ENCODE data around the gene CACNB2. TPM values are rescaled to one million over a fixed set of nuclear protein-coding genes. Genes with fewer than 3 reads are reported as not detected.
A peak's percentile ranks its signal among the peaks of the same experiment; 100 is the strongest.

The CACNB2 gene
- total and polyA plus RNA-seq, 10 of the 15 experiments (the other 5 are each of a cell fraction or from before 2014, with no cell fraction given) = 0.62 to 8.1 (median 1.2) TPM

DNA sequence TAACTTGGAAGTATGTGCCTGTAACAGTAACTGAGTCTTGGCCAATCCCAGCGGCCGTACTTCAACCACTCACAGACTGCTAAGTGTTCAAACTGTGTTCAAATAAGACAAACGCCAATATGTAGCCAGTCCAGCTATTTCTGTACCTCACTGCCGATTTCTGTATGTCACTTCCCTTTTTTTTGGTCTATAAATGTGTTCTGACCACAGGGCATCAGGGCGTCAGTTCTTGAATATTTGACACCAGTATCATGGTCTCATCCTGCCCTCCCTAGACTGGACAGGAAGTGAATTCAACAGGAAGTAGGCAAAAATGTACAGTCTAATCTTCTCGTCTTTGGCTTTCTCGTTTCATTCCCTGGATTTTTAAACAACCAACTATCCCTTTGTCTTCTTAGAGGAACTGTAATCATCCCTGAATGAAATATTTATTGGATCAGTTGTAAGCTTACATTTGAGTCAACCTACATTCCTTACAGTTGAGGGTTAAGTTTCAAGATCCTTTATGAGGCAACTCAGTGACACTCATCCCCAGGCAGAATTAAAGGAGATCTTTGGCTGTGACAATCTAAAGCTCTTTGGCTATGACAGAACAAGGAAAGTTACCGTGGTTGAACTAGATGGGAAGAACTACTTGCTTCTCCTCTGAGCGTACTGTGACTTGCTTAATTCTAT is 278.5 kb downstream of the CACNB2 start (continued):
- TF ChIP-seq IKZF1 (conservative IDR thresholded peaks at IDR 0.05) = peak; percentile 72
- peak; percentile 79 for TF ChIP-seq KLF5 (IDR thresholded peaks at IDR 0.05; ENCODE audit: partially characterized antibody)
- TF ChIP-seq ASH2L (IDR thresholded peaks at IDR 0.05; ENCODE audit: borderline replicate concordance, low read depth) = no peak
- peak; percentile 96 for TF ChIP-seq SPI1 (IDR thresholded peaks at IDR 0.05; ENCODE audit: borderline replicate concordance, insufficient read depth, low read depth, low read length)
- no peak for TF ChIP-seq EZH2 (IDR thresholded peaks at IDR 0.05; ENCODE audit: borderline replicate concordance, control insufficient read depth, low read depth, low read length)
- TF ChIP-seq, protein P1, sequence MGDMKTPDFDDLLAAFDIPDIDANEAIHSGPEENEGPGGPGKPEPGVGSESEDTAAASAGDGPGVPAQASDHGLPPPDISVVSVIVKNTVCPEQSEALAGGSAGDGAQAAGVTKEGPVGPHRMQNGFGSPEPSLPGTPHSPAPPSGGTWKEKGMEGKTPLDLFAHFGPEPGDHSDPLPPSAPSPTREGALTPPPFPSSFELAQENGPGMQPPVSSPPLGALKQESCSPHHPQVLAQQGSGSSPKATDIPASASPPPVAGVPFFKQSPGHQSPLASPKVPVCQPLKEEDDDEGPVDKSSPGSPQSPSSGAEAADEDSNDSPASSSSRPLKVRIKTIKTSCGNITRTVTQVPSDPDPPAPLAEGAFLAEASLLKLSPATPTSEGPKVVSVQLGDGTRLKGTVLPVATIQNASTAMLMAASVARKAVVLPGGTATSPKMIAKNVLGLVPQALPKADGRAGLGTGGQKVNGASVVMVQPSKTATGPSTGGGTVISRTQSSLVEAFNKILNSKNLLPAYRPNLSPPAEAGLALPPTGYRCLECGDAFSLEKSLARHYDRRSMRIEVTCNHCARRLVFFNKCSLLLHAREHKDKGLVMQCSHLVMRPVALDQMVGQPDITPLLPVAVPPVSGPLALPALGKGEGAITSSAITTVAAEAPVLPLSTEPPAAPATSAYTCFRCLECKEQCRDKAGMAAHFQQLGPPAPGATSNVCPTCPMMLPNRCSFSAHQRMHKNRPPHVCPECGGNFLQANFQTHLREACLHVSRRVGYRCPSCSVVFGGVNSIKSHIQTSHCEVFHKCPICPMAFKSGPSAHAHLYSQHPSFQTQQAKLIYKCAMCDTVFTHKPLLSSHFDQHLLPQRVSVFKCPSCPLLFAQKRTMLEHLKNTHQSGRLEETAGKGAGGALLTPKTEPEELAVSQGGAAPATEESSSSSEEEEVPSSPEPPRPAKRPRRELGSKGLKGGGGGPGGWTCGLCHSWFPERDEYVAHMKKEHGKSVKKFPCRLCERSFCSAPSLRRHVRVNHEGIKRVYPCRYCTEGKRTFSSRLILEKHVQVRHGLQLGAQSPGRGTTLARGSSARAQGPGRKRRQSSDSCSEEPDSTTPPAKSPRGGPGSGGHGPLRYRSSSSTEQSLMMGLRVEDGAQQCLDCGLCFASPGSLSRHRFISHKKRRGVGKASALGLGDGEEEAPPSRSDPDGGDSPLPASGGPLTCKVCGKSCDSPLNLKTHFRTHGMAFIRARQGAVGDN (IDR thresholded peaks at IDR 0.05) = peak; percentile 89
- TF ChIP-seq RAD21 (IDR thresholded peaks at IDR 0.05; ENCODE audit: insufficient read depth, low read depth, low read length) = no peak
- TF ChIP-seq FOXK2 (IDR thresholded peaks at IDR 0.05) = no peak
- TF ChIP-seq, protein P2, sequence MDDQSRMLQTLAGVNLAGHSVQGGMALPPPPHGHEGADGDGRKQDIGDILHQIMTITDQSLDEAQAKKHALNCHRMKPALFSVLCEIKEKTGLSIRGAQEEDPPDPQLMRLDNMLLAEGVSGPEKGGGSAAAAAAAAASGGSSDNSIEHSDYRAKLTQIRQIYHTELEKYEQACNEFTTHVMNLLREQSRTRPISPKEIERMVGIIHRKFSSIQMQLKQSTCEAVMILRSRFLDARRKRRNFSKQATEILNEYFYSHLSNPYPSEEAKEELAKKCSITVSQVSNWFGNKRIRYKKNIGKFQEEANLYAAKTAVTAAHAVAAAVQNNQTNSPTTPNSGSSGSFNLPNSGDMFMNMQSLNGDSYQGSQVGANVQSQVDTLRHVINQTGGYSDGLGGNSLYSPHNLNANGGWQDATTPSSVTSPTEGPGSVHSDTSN (IDR thresholded peaks at IDR 0.05; ENCODE audit: insufficient replicate concordance, low read depth, low read length) = no peak
- TF ChIP-seq, protein P3, sequence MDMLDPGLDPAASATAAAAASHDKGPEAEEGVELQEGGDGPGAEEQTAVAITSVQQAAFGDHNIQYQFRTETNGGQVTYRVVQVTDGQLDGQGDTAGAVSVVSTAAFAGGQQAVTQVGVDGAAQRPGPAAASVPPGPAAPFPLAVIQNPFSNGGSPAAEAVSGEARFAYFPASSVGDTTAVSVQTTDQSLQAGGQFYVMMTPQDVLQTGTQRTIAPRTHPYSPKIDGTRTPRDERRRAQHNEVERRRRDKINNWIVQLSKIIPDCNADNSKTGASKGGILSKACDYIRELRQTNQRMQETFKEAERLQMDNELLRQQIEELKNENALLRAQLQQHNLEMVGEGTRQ (IDR thresholded peaks at IDR 0.05; ENCODE audit: borderline replicate concordance, low read depth, low read length) = no peak

Measured in GM12878 (cell line).